GM12878 (cell line): ENCODE measurements around the gene CEACAM4. TPM values are rescaled to one million over a fixed set of nuclear protein-coding genes. Genes with fewer than 3 reads are reported as not detected.

Source experiments
- ATAC-seq: fragments of 200-7000 bp; cut with Tn5 transposase; 3 replicates; pipeline ENCODE4 v1.9.1; 2020; ENCODE audit warnings: mild to moderate bottlenecking, moderate library complexity
- Bru-seq: library from RNA; stranded (reverse); fragments of 400-500 nt; gene quantifications from one replicate; lab custom pipeline; 2021; lab: Mats Ljungman, UMichigan
- BruChase-seq, 2 experiments: library from RNA; stranded (reverse); fragments of 400-500 nt; gene quantifications; one replicate each; lab custom pipeline; 2021; lab: Mats Ljungman, UMichigan
- BruUV-seq: library from RNA; stranded (reverse); fragments of 400-500 nt; replicated peaks from 2 replicates; lab custom pipeline; 2021; lab: Mats Ljungman, UMichigan
- CTCF ChIA-PET: fragments of 300-600 bp; sonication (Branson Sonifier 250); formaldehyde crosslinking; extraction: SDS; loops from one replicate; lab custom pipeline; 2021; ENCODE audit warnings: inconsistent platforms; lab: Yijun Ruan, JAX
- POLR2A ChIA-PET: fragments of 350-600 bp; formaldehyde crosslinking; extraction: SDS; loops from one replicate; lab custom pipeline; 2021; ENCODE audit warnings: inconsistent platforms; lab: Charles Lee
- RAD21 ChIA-PET: fragments of 300-600 bp; sonication (Branson Sonifier 250); formaldehyde crosslinking; loops from one replicate; lab custom pipeline; 2023; ENCODE audit warnings: antibody characterized with exemption; ENCODE audit not compliant: unreplicated experiment; lab: Charles Lee
- SMC1A ChIA-PET: fragments of 300-600 bp; sonication (Branson Sonifier 250); formaldehyde crosslinking; loops from one replicate; lab custom pipeline; 2023; ENCODE audit not compliant: unreplicated experiment, uncharacterized antibody; lab: Charles Lee
- DNase-seq: peaks from one replicate; pipeline ENCODE4 v3.0.0-alpha.2; 2011; ENCODE audit warnings: low read depth, low spot score
- FAIRE-seq: peaks from 3 replicates; lab custom pipeline; 2011; peaks lifted over from hg19 to GRCh38; lab: Jason Lieb, UNC
- H2AFZ ChIP-seq: 2 replicates; pipeline ENCODE4 v1.6.0; 2011; ENCODE audit warnings: low read depth, low read length, control low read depth; ENCODE audit not compliant: control insufficient read depth
- H3K27ac ChIP-seq: 2 replicates; pipeline ENCODE4 v1.5.1; 2011; ENCODE audit warnings: control low read depth; ENCODE audit not compliant: control insufficient read depth, insufficient read depth
- H3K27me3 ChIP-seq, 2 experiments: replicated peaks in 1 of 2; 2 replicates each; pipeline versions ENCODE4 v1.6.0 to v1.6.1; 2011; ENCODE audit warnings: low read length in 1 of 2; ENCODE audit not compliant: control insufficient read depth in 2 of 2, insufficient read depth in 2 of 2
- H3K36me3 ChIP-seq, 2 experiments: 2 replicates each; pipeline ENCODE4 v1.5.1; 2011; ENCODE audit warnings: low read length in 1 of 2; ENCODE audit not compliant: control insufficient read depth in 2 of 2, insufficient read depth in 2 of 2
- H3K4me1 ChIP-seq: 2 replicates; pipeline ENCODE4 v1.6.1; 2011; ENCODE audit warnings: mild to moderate bottlenecking, low read length, moderate library complexity, mixed read lengths; ENCODE audit not compliant: control insufficient read depth, insufficient read depth
- H3K4me2 ChIP-seq: 2 replicates; pipeline ENCODE4 v1.6.0; 2011; ENCODE audit warnings: control low read depth; ENCODE audit not compliant: control insufficient read depth, insufficient read depth
- H3K4me3 ChIP-seq: fragments of 200-600 bp; sonication (generic); 2 replicates; pipeline ENCODE4 v1.5.1; 2016
- H3K79me2 ChIP-seq: 2 replicates; pipeline ENCODE4 v1.6.0; 2011; ENCODE audit warnings: low read length; ENCODE audit not compliant: control insufficient read depth, insufficient read depth
- H3K9ac ChIP-seq: 2 replicates; pipeline ENCODE4 v1.8.0; 2011; ENCODE audit warnings: low read length, control low read depth, mixed read lengths; ENCODE audit not compliant: control insufficient read depth, insufficient read depth
- H3K9me3 ChIP-seq: replicated peaks from 3 replicates; pipeline ENCODE4 v1.5.1; 2011; ENCODE audit warnings: mild to moderate bottlenecking, low read length; ENCODE audit not compliant: control insufficient read depth, insufficient read depth
- H4K20me1 ChIP-seq: 2 replicates; pipeline ENCODE4 v1.6.0; 2011; ENCODE audit not compliant: control insufficient read depth, insufficient read depth
- ASH2L ChIP-seq: fragments of 300-600, 200-600 bp; sonication (generic); IDR thresholded peaks from 2 replicates; pipeline ENCODE4 v1.6.1; 2017; ENCODE audit warnings: low read depth, mild to moderate bottlenecking, borderline replicate concordance
- BHLHE40 ChIP-seq, 2 experiments: fragments of 450-650 bp in 1 of 2; IDR thresholded peaks; 2 replicates each; pipeline ENCODE4 v1.6.1; 2011 to 2017; ENCODE audit warnings: low read depth in 2 of 2, borderline replicate concordance in 1 of 2, improper control_type of control experiment in 1 of 2, low read length in 1 of 2, mild to moderate bottlenecking in 1 of 2
- BRCA1 ChIP-seq: IDR thresholded peaks from 2 replicates; pipeline ENCODE4 v1.6.1; 2011; ENCODE audit warnings: low read depth, low read length, improper control_type of control experiment
- CTCF ChIP-seq, 3 experiments: IDR thresholded peaks in 2 of 3; conservative IDR thresholded peaks in 1 of 3; 2 replicates each; pipeline ENCODE4 v1.5.1; 2011; ENCODE audit warnings: low read depth in 3 of 3, low read length in 3 of 3, mild to moderate bottlenecking in 3 of 3, control low read depth in 2 of 3, moderate library complexity in 2 of 3, inconsistent platforms in 1 of 3, mixed read lengths in 1 of 3; ENCODE audit not compliant: control insufficient read depth in 2 of 3, insufficient read depth in 1 of 3; ENCODE audit errors: extremely low read depth in 1 of 3
- E2F4 ChIP-seq: IDR thresholded peaks from 2 replicates; pipeline ENCODE4 v1.6.1; 2012; ENCODE audit warnings: low read depth, low read length, improper control_type of control experiment
- PBX3 ChIP-seq: IDR thresholded peaks from 2 replicates; pipeline ENCODE4 v1.6.1; 2011; ENCODE audit warnings: mild to moderate bottlenecking, low read depth, low read length, moderate library complexity; ENCODE audit not compliant: insufficient replicate concordance
- SRF ChIP-seq, 2 experiments: IDR thresholded peaks; 2 replicates each; pipeline ENCODE4 v1.6.1; 2011; ENCODE audit warnings: low read depth in 2 of 2, low read length in 2 of 2, mild to moderate bottlenecking in 1 of 2, moderate library complexity in 1 of 2
- WRNIP1 ChIP-seq: IDR thresholded peaks from 2 replicates; pipeline ENCODE4 v1.6.1; 2011; ENCODE audit warnings: low read depth, low read length, improper control_type of control experiment, borderline replicate concordance
- ZNF24 ChIP-seq: fragments of 450-650 bp; IDR thresholded peaks from 2 replicates; pipeline ENCODE4 v1.6.1; 2017; ENCODE audit warnings: antibody characterized with exemption, mild to moderate bottlenecking
- ZNF274 ChIP-seq: IDR thresholded peaks from one replicate; pipeline ENCODE4 v1.8.0; 2011; ENCODE audit not compliant: insufficient read length, insufficient read depth
- WGBS: methylation state at CpG from one replicate; pipeline ENCODE4 v1.1.6; 2016; ENCODE audit warnings: low lambda C conversion rate; ENCODE audit not compliant: insufficient replicate concordance, insufficient coverage; ENCODE audit errors: missing lambda C conversion rate; 5-methylcytosine and 5-hydroxymethylcytosine counted together
- in situ Hi-C: fragments of 300-500 bp; cut with MboI; formaldehyde crosslinking; loops from 9 replicates; pipeline ENCODE4 v1.14.3; 2018; ENCODE audit warnings: mixed read lengths
- intact Hi-C: fragments of 100-400 bp; cut with micrococcal nuclease; formaldehyde crosslinking; loops from one replicate; pipeline ENCODE4 v1.14.2; 2022; ENCODE audit not compliant: unreplicated experiment
- long read RNA-seq, 2 experiments: library from polyadenylated mRNA; unstranded; transcript quantifications; one replicate each; pipeline ENCODE4 v2.0.0, GENCODE V29; 2019 to 2020
- polyA minus RNA-seq, 3 experiments: library from RNA; depleted of rRNA, polyadenylated mRNA; stranded (reverse); fragments of >200 nt; gene quantifications; 2 replicates each; pipeline ENCODE4 v1.2.3, GENCODE V29; 2011
- polyA plus RNA-seq, 11 experiments: library from polyadenylated mRNA; depleted of rRNA in 4 of 11; unstranded in 6 of 11; stranded (reverse) in 5 of 11; fragments of >200 nt; fragmentation: Nextera tagmentation in 4 of 11; fragmentation: Illumina TruSeq in 1 of 11; extraction: Ambion mirVana in 4 of 11; extraction: Trizol in 1 of 11; gene quantifications; 1 replicate in 1 of 11; 2 replicates in 10 of 11; pipeline versions ENCODE4 v1.2.1 to v1.2.3, GENCODE V29; 2011 to 2016; ENCODE audit warnings: inconsistent platforms in 2 of 11, missing spikeins in 2 of 11, low read depth in 1 of 11
- total RNA-seq, 4 experiments: library from RNA; depleted of rRNA in 3 of 4; stranded (reverse); fragments of >200 nt in 3 of 4; fragmentation: Illumina TruSeq in 1 of 4; extraction: Trizol in 1 of 4; gene quantifications; 2 replicates each; pipeline versions ENCODE4 v1.2.1 to v1.2.3, GENCODE V29; 2013 to 2021

The CEACAM4 gene
- not detected in 2 replicates for total RNA-seq (2013; cell fraction: nucleolus; rRNA removed)
- total RNA-seq (2014; rRNA removed) = not detected in 2 replicates
- not detected in 2 replicates for total RNA-seq (2014; rRNA removed; fragmentation: Illumina TruSeq; extraction: Trizol)
- not detected in 2 replicates for total RNA-seq (2021)
- polyA plus RNA-seq (2011; ENCODE audit: low read depth) = not detected
- not detected in 2 replicates for polyA plus RNA-seq (2011; rRNA removed)
- polyA plus RNA-seq (2011; cell fraction: cytosol; rRNA removed) = not detected in 2 replicates
- not detected in 2 replicates for polyA plus RNA-seq (2011; cell fraction: nucleus; rRNA removed)
- not detected in 2 replicates for polyA plus RNA-seq (2012)
- polyA plus RNA-seq (2014; fragmentation: Illumina TruSeq; extraction: Trizol) = not detected in 2 replicates
- polyA plus RNA-seq (2014; fragmentation: Nextera tagmentation; extraction: Ambion mirVana) = not detected
- polyA plus RNA-seq (2014; rRNA removed) = not detected in 2 replicates
- polyA plus RNA-seq (2016; fragmentation: Nextera tagmentation; extraction: Ambion mirVana) = not detected
- polyA minus RNA-seq (2011; rRNA and poly(A)+ RNA removed) = 0.82 TPM in 1 of 2 replicates, not detected in the other
- polyA minus RNA-seq (2011; cell fraction: cytosol; rRNA and poly(A)+ RNA removed) = not detected in 2 replicates
- polyA minus RNA-seq (2011; cell fraction: nucleus; rRNA and poly(A)+ RNA removed) = not detected in 2 replicates
- not detected for Bru-seq, nascent RNA
- not detected for BruChase-seq, experiment 1, labeled RNA remaining after a 6-hour chase
- BruChase-seq, experiment 2, labeled RNA remaining after a 2-hour chase = not detected
- long read RNA-seq, experiment 1 = 0 reads
- long read RNA-seq, experiment 2 = 0 reads

- no peak within 1 kb of the TSS for H3K4me3 ChIP-seq
- no peaks in the 10 kb centered on the region; a peak in 2 of 4 replicates for H3K27me3 ChIP-seq
- no peaks in the 10 kb centered on the region for H3K4me1 ChIP-seq
- CTCF ChIA-PET = interaction anchor here (0.6 kb wide), 1 partner anchor 144 kb away, joined by 3 read pairs; no protein-coding TSS in a partner anchor
- 0% methylated on average over 7 of the region's 7 CpGs for whole genome bisulfite sequencing
- peaks cover 2% of the 10 kb centered on the region; the same call in 2 of the 3 replicates for H3K9me3 ChIP-seq
- BruUV-seq = no TSS peak
- H3K9ac ChIP-seq = no peak within 1 kb of the TSS
- no peak for TF ChIP-seq E2F4
- no peak for TF ChIP-seq WRNIP1
- TF ChIP-seq BRCA1 = no peak
- TF ChIP-seq ZNF24 = no peak
- no peak for TF ChIP-seq ZNF274
- TF ChIP-seq PBX3 = no peak
- TF ChIP-seq CTCF (IDR thresholded peaks at IDR 0.05 in 2 of 3, conservative IDR thresholded peaks at IDR 0.05 in 1 of 3; ENCODE audit: control insufficient read depth in 2 of 3, extremely low read depth in 1 of 3, insufficient read depth in 1 of 3, low read depth in 3 of 3, low read length in 3 of 3) = no peak
- no peak for TF ChIP-seq BHLHE40 (IDR thresholded peaks at IDR 0.05; ENCODE audit: borderline replicate concordance in 1 of 2, low read depth in 2 of 2, low read length in 1 of 2)
- no peak for TF ChIP-seq ASH2L
- TF ChIP-seq SRF (IDR thresholded peaks at IDR 0.05; ENCODE audit: low read depth in 2 of 2, low read length in 2 of 2) = no peak
- H3K36me3 ChIP-seq = no peaks in the 10 kb centered on the region
- DNase-seq (no peak), ATAC-seq (no peak), FAIRE-seq (no peak)
- POLR2A ChIA-PET = no interaction called here
- H4K20me1 ChIP-seq = no peaks in the 10 kb centered on the region
- H2AFZ ChIP-seq = no peak within 1 kb of the TSS
- in situ Hi-C loops (no loop called here), intact Hi-C loops (no loop called here)
- no peak within 1 kb of the TSS for H3K4me2 ChIP-seq
- H3K79me2 ChIP-seq = no peaks in the 10 kb centered on the region
- H3K27ac ChIP-seq = no peak within 1 kb of the TSS
- RAD21 ChIA-PET = no interaction called here
- SMC1A ChIA-PET = no interaction called here
These were observed at the start of gene CEACAM4 for GRCh38 chr19:41626877-41627276. TSS of gene CEACAM4 (minus strand) at chr19:41627074. CDS start at chr19:41626963, 111 bp downstream.
